Stimulated activated CD4-positive, alpha-beta T cell treated with anti-CD3 and anti-CD28 coated beads, Interleukin-4, amount 100 ng/mL, for 4 hours (primary cell): ENCODE measurements around the gene CYB5R2.

ENCODE experiments used
- DNase-seq, 2 experiments: peaks; one replicate each; pipeline ENCODE4 v3.0.0-alpha.2; 2020

CYB5R2 gene

GRCh38 chr11:7672960-7673723 is at the start of gene CYB5R2:
TSS of gene CYB5R2 (minus strand) at chr11:7673500. CDS start at chr11:7672825, 675 bp downstream.
- peak in 1 of 2 experiments; percentile 20 for DNase-seq

GRCh38 chr11:7714786-7715185 is 41.5 kb upstream of the CYB5R2 start:
- DNase-seq = no peak

GRCh38 chr11:7706377-7706776 is 33.1 kb upstream of the CYB5R2 start, which contains the start of gene OVCH2:
TSS of gene OVCH2 (minus strand) at chr11:7706477. CDS start at chr11:7706394, 83 bp downstream.
- DNase-seq = no peak

GRCh38 chr11:7703740-7704139 is 30.4 kb upstream of the CYB5R2 start:
- no peak for DNase-seq

GRCh38 chr11:7696424-7696823 is 23.1 kb upstream of the CYB5R2 start:
- peak in 1 of 2 experiments; percentile 18 for DNase-seq

- no peak for DNase-seq
These were observed 20.9 kb upstream of the CYB5R2 start for GRCh38 chr11:7694235-7694634.

GRCh38 chr11:7692426-7692825 is 19.1 kb upstream of the CYB5R2 start:
- DNase-seq = no peak

GRCh38 chr11:7691759-7692350 is 18.6 kb upstream of the CYB5R2 start:
- DNase-seq = no peak

GRCh38 chr11:7690648-7691047 is 17.3 kb upstream of the CYB5R2 start:
- DNase-seq = no peak

GRCh38 chr11:7689239-7689638 is 15.9 kb upstream of the CYB5R2 start:
- no peak for DNase-seq

- DNase-seq = no peak
These were observed 15.0 kb upstream of the CYB5R2 start for GRCh38 chr11:7688238-7688826.

GRCh38 chr11:7687386-7687785 is 14.1 kb upstream of the CYB5R2 start:
- DNase-seq = no peak

GRCh38 chr11:7686761-7687160 is 13.5 kb upstream of the CYB5R2 start:
- no peak for DNase-seq

- DNase-seq = no peak
These were observed 10.3 kb upstream of the CYB5R2 start for GRCh38 chr11:7683571-7683970.

- no peak for DNase-seq
These were observed 4.5 kb upstream of the CYB5R2 start for GRCh38 chr11:7677796-7678201.

- no peak for DNase-seq
These were observed 3.8 kb upstream of the CYB5R2 start for GRCh38 chr11:7677071-7677470.

- DNase-seq = no peak
These were observed 2.3 kb upstream of the CYB5R2 start for GRCh38 chr11:7675631-7676030.

- no peak for DNase-seq
These were observed 579 bp upstream of the CYB5R2 start for GRCh38 chr11:7673724-7674434.

GRCh38 chr11:7672276-7672959 is 882 bp downstream of the CYB5R2 start:
- no peak for DNase-seq

- DNase-seq = no peak
These were observed 1.7 kb downstream of the CYB5R2 start for GRCh38 chr11:7671347-7672215.

GRCh38 chr11:7670641-7671040 is 2.7 kb downstream of the CYB5R2 start:
- DNase-seq = no peak

GRCh38 chr11:7668911-7669310 is 4.4 kb downstream of the CYB5R2 start:
- DNase-seq = no peak
